Transverse colon (tissue), 3 donors: ENCODE data around the gene CLDN11.

Source experiments
- POLR2A ChIP-seq: fragments of 450-650 bp; IDR thresholded peaks from one replicate; pipeline ENCODE4 v1.6.1; 2016; ENCODE audit warnings: antibody characterized with exemption, mild to moderate bottlenecking, moderate library complexity
- TF ChIP-seq, protein P1 (sequence below), 5 experiments: fragments of 200-600 bp in 3 of 5; fragments of 450-650 bp in 2 of 5; sonication (generic) in 3 of 5; IDR thresholded peaks; 1 replicate in 2 of 5; 2 replicates in 3 of 5; pipeline ENCODE4 v1.5.1; 2016 to 2017; ENCODE audit warnings: antibody characterized with exemption in 5 of 5, inconsistent platforms in 3 of 5, mild to moderate bottlenecking in 2 of 5, moderate library complexity in 1 of 5

DNA sequence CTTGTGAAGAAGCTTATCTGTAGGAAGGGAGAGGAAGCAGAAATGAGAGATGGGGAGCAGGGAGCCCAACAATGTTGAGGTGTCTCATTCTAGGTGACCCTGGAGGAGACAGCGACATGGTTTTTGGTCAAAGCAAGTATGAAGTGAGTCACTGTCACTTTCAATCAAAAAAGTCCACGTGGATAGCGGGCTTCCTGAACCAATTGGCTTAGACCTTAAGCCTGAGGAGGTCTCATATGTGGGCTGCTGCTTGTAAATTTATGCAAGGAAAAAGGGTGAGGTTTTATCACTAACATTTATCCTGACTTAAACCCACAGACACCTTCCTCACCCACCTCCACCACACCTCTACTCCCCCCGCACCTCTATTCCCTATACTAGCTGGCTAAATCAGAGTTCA, 22.7 kb downstream of the CLDN11 start:
- TF ChIP-seq POLR2A = no peak
- TF ChIP-seq, protein P1, sequence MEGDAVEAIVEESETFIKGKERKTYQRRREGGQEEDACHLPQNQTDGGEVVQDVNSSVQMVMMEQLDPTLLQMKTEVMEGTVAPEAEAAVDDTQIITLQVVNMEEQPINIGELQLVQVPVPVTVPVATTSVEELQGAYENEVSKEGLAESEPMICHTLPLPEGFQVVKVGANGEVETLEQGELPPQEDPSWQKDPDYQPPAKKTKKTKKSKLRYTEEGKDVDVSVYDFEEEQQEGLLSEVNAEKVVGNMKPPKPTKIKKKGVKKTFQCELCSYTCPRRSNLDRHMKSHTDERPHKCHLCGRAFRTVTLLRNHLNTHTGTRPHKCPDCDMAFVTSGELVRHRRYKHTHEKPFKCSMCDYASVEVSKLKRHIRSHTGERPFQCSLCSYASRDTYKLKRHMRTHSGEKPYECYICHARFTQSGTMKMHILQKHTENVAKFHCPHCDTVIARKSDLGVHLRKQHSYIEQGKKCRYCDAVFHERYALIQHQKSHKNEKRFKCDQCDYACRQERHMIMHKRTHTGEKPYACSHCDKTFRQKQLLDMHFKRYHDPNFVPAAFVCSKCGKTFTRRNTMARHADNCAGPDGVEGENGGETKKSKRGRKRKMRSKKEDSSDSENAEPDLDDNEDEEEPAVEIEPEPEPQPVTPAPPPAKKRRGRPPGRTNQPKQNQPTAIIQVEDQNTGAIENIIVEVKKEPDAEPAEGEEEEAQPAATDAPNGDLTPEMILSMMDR (IDR thresholded peaks at IDR 0.05) = no peak
